KOPT-K1 (cell line): ENCODE data around the gene FANCM.
"Not testable (repeated sequence)": the region's sequence is repeated elsewhere in the genome, so short reads cannot be mapped to it uniquely, and the experiment has no call there.

Experiments
- H3K27ac ChIP-seq: fragments of 200-600 bp; sonication (generic); 2 replicates; pipeline ENCODE4 v1.5.1; 2016; ENCODE audit warnings: antibody characterized with exemption, mild to moderate bottlenecking, low read depth, low read length; ENCODE audit not compliant: poor library complexity, severe bottlenecking
- H3K36me3 ChIP-seq: fragments of 200-600 bp; sonication (generic); 2 replicates; pipeline ENCODE4 v1.5.1; 2017; ENCODE audit warnings: antibody characterized with exemption, mild to moderate bottlenecking, low read length, moderate library complexity; ENCODE audit not compliant: insufficient read depth
- H3K9me3 ChIP-seq: fragments of 200-600 bp; sonication (generic); 2 replicates; pipeline ENCODE4 v1.5.1; 2017; ENCODE audit warnings: antibody characterized with exemption, low read length, mild to moderate bottlenecking; ENCODE audit not compliant: insufficient read depth, poor library complexity, severe bottlenecking

Gene FANCM

DNA sequence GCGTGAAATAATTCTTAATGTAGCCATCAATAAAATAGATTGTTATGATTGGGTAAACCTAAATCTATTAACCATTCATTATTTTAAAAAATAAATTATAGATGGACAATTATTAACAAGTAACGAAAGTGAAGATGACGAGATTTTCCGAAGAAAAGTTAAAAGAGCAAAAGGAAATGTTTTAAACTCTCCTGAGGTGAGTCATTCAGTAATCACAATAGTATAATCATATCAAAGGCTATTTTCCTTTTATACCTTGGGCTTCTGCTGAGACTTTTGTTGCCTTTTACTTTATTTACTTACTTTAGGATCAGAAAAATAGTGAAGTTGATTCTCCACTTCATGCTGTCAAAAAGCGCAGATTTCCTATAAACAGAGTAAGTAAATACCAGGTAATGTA is 45.6 kb downstream of the FANCM start:
- Histone ChIP-seq H3K36me3 (peaks cover 45% of the 10 kb centered on the region), H3K27ac (no peak overlapping the region), H3K9me3 (no peaks in the 10 kb centered on the region)

DNA sequence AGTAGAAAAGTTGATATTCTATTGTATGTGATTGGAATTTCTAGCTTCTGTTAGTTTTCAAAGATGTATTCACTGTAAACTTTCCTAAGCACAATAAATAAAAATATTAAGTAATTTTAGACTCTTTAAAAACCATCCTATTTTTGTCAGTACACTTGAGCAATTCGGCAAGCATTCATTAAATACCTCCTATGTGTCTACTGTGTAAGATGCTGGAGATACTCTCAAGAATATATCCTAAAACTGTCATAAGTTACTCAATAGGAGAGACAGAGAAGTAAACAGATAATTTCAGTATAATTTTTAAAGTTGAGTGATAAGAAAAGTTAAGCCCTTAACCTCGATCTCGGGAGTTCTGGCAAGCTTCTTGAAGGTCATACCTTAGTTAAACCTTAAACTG is 46.1 kb downstream of the FANCM start:
- no peak overlapping the region for H3K27ac ChIP-seq
- H3K9me3 ChIP-seq: no peaks in the 10 kb centered on the region
- peaks cover 44% of the 10 kb centered on the region for H3K36me3 ChIP-seq

DNA sequence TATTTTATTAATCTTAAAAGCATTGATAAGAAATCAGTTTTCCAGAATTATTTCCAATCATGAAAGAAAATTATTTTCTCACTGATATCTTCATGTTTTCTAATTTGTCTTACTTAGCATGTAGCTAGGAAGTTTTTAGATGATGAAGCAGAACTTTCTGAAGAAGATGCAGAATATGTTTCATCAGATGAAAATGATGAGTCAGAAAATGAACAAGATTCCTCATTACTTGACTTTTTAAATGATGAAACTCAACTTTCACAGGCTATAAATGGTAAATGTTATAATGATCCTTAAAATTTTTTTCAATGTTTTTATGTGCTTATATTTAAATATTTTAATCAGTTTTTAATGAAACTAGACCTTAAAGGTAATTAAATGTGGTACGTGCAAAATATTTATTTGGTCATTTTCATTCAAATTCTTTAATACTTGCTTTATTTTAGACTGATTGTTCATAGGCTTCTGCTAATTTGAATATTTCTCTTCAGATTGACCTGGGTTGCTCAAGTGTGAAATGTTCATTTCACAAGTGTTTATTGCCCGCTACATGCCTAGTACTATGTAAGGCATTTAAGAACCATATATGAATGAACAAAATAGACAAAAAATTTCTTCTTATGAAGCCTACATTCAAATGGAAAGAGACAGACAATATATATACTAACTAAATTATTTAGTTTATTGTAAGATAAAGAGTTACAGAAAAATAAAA is 49.5 kb downstream of the FANCM start:
- Histone ChIP-seq H3K27ac (no peak overlapping the region), H3K36me3 (peaks cover 61% of the 10 kb centered on the region), H3K9me3 (no peaks in the 10 kb centered on the region)

DNA sequence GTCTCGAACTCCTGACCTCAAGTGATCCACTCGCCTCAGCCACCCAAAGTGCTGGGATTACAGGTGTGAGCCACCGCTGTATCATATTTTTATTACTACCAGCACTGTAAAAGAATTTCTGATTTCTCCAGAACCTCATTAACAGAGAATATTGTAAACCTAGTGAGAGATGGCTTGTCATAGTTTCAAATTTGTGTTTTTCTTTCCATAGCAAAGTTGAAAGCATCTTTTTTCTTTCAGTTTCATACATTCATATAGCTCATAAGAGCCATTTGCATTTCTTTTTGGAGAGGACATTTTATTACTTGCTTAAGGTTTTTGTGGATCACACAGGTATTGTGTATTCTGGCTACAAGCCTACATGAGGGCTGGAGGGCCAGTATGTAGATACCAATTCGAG is 59.2 kb downstream of the FANCM start:
- Histone ChIP-seq H3K27ac (no peak overlapping the region), H3K9me3 (no peaks in the 10 kb centered on the region), H3K36me3 (peaks cover 72% of the 10 kb centered on the region)

DNA sequence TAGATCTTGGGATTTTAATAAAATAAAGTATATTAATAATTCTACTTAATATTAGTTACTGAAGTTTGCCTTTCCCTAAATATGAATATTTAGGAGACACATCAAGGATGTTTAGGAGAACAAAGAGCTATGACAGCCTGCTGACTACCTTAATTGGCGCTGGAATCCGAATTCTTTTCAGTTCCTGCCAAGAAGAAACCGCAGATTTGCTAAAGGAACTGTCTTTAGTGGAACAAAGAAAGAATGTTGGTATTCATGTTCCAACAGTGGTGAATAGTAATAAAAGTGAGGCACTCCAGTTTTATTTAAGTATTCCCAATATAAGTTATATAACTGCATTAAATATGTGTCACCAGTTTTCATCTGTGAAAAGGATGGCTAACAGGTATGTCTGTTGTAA is 62.8 kb downstream of the FANCM start:
- H3K36me3 ChIP-seq: peaks cover 70% of the 10 kb centered on the region
- no peaks in the 10 kb centered on the region for H3K9me3 ChIP-seq
- H3K27ac ChIP-seq: no peak overlapping the region

DNA sequence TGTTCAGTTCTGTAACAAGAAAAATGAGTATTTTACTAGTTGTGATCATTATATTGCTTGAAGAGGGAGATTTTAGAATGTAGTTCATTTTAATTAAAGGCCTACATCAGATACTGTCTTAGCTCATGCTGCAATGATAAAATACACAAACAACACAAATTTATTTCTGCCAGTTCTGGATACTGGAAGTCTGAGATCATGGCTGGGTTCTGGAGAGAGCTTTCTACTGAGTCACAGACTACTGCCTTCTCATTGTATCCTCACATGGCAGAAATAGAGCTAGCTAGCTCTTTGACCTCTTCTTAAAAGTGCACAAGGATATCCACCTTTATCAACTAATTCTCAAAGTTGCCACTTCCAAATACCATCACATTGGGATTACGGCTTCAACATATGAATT is 63.5 kb downstream of the FANCM start:
- no peak overlapping the region for H3K27ac ChIP-seq
- H3K9me3 ChIP-seq: no peaks in the 10 kb centered on the region
- H3K36me3 ChIP-seq: peaks cover 74% of the 10 kb centered on the region

DNA sequence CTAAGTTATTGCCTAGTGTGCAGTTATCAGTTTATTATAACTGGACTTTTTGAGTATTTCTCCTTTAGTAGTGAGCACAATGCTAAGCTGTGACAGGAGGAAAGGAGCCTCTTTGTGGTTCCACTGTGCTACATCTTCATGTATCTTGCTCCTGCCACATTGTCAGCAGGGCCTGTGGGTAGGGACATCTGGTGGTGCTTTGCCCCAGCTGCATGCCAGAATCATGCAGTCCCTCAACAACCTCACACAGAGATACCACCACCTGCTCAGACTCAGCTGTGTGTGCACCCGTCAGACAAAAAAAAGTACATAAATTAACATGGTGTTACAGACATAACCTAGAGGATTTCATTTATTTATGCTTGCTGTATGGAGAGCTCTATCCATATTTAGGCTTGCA is 66.2 kb downstream of the FANCM start:
- Histone ChIP-seq H3K9me3 (no peaks in the 10 kb centered on the region), H3K27ac (peak overlapping the region; percentile 35), H3K36me3 (peaks cover 80% of the 10 kb centered on the region)

DNA sequence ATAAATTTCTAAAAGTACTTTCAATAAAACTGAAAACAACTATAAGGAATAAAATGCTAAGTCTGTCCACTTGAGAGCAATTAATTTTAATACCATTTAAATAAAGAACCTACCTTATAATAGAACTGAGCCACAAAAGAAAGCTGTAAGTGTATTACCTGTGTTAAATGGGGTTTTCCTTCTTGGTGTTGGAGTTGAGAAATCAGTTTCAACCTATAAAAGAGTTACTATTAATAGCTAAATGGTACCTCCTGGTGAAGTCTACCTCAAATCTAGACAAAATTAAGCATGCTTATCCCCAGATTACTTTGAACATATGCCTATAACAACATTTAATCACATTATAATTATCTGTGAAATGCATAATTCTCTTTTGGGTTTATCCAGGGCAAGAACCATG is 68.5 kb downstream of the FANCM start:
- peaks cover 86% of the 10 kb centered on the region for H3K36me3 ChIP-seq
- no peaks in the 10 kb centered on the region for H3K9me3 ChIP-seq
- no peak overlapping the region for H3K27ac ChIP-seq

DNA sequence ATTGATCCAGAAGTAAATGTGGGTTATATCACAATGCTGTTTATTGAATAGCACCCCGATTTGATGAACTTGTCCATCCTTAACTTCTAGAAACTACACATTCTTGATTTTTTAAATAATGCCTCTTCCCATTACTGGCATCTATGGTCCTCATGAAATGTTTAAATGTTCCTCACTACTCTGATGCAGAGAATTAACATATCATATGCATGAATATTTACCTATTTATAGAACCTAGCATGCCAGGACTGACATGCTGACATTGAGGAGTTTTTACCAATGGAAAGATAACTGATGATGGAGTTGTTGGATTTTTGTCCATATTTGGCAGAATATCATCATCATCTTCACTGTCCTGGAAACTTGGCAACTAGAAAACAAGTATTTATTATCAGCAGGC is 74.4 kb downstream of the FANCM start:
- H3K9me3 ChIP-seq: no peaks in the 10 kb centered on the region
- H3K36me3 ChIP-seq: peaks cover 98% of the 10 kb centered on the region
- no peak overlapping the region for H3K27ac ChIP-seq

DNA sequence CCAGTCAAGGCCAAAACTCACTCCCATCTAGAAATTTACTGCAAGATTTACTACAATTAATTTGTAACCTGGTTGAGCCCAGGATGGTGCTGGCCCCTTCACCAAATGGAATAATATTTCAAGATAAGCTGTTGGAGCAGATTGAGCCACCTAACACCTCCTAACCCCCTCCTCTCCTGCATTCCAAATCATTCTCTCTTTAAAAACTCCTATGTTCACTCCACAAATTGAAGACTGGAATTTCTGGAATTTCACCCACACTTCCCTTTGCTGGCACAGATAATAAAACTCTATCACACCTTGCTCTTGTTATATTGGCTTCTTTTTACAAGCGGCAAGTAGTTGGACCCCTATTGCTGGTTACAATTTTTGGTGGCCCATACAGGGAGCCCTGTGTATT is 75.6 kb downstream of the FANCM start:
- no peaks in the 10 kb centered on the region for H3K9me3 ChIP-seq
- no peak overlapping the region for H3K27ac ChIP-seq
- peaks cover 99% of the 10 kb centered on the region for H3K36me3 ChIP-seq

DNA sequence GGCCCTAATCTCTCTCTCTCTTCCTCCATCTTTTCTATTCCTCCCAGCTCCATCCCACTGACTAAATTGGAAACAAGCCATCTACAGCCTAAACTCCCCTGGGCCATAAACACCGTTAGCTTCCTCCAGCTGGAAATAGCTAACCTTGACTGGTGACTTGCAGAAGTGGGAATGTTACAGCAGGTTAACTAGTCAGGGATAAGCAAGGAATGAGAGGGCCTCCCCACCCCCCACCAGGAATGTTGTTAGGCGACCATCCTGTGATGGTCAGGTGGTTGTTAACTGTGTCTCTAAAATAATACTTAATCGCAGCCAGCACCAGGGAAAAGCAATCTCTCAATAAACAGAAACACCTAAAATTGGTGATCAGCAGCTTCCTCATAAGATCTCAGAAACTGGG is 76.5 kb downstream of the FANCM start:
- Histone ChIP-seq H3K9me3 (no peaks in the 10 kb centered on the region), H3K27ac (no peak overlapping the region), H3K36me3 (peaks cover 99% of the 10 kb centered on the region)

DNA sequence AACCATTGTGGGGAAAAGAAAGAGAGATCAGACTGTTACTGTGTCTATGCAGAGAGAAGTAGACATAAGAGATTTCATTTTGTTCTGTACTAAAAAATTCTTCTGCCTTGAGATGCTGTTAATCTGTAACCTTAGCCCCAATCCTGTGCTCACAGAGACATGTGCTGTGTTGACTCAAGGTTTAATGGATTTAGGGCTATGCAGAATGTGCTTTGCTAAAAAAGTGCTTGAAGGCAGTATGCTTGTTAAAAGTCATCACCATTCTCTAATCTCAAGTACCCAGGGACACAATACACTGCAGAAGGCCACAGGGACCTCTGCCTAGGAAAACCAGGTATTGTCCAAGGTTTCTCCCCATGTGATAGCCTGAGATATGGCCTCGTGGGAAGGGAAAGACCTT is 78.0 kb downstream of the FANCM start:
- H3K27ac ChIP-seq, H3K9me3 ChIP-seq: not testable (repeated sequence)
- H3K36me3 ChIP-seq: peaks cover 98% of the 10 kb centered on the region

DNA sequence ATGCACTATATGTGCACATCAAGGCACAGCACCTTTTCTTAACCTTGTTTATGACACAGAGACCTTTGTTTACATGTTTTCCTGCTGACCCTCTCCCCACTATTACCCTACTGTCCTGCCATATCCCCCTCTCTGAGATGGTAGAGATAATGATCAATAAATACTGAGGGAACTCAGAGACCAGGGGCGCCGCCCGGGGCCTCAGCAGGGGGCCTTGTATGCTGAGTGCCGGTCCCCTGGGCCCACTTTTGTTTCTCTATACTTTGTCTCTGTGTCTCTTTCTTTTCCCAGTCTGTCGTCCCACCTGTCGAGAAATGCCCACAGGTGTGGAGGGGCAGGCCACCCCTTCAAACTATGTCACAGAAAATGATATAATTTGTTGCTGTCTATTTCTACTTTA is 78.6 kb downstream of the FANCM start:
- H3K36me3 ChIP-seq: peaks cover 97% of the 10 kb centered on the region
- not testable (repeated sequence) for H3K27ac ChIP-seq

DNA sequence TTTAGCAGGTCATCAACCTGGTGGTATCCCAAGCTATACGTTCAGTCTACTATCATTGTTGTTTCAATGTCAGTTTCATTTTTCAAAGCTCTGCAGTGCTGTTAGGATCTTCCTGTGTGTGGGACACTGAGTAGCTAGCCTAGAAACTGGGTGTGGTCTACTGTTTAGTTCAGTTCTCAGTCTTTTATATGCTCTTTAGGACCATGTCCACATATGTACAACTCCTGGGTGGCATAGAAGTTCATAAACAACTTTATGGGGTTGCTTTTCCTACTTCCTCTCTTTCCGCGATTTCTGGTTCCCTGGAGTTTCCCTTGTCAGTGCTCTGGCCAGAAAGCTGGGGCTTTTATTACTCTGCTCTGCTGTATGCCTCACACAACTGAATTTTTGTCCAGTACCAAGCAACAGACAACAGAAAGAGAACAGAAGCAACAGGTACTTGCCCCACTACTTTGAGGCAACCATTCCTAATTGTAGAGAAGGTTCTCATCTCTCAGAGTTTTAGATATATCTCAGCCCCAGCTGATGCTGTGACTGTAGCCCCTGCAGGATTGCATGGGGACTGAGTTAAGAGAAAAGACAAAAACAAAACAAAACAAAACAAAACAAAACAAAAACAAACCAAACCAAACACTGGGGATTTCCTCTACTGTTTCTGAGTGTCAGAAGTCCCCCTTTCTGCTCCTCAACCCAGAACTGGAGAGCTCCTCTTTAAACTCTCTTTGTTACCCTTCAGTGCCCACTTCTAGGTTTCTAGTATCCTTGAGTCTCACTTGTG is 86.9 kb downstream of the FANCM start:
- H3K36me3 ChIP-seq: peaks cover 81% of the 10 kb centered on the region

More for the DNA sequence above, 78.6 kb downstream of the FANCM start:
- H3K9me3 ChIP-seq: not testable (repeated sequence)

DNA sequence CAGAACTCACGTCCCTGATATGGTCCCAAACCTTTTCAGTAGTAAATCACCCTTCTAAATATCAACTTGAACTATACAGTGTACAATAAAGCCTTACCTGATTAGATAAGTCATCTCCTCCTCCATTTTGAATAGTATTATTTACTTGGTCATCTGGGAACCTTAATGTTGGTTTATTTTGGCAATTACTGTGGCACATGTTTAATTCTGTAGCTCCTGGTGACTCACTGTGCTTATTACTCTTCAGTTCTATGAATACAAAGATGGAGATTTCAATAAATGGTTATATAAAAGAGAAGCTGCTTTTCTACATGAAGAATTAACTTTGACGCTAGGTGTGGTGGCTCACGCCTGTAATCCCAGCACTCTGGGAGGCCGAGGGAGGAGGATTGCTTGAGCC is 91.8 kb downstream of the FANCM start:
- H3K27ac ChIP-seq: no peak overlapping the region
- peaks cover 97% of the 10 kb centered on the region for H3K36me3 ChIP-seq
- H3K9me3 ChIP-seq: no peaks in the 10 kb centered on the region

More for the DNA sequence above, 86.9 kb downstream of the FANCM start:
- no peaks in the 10 kb centered on the region for H3K9me3 ChIP-seq
- no peak overlapping the region for H3K27ac ChIP-seq

DNA sequence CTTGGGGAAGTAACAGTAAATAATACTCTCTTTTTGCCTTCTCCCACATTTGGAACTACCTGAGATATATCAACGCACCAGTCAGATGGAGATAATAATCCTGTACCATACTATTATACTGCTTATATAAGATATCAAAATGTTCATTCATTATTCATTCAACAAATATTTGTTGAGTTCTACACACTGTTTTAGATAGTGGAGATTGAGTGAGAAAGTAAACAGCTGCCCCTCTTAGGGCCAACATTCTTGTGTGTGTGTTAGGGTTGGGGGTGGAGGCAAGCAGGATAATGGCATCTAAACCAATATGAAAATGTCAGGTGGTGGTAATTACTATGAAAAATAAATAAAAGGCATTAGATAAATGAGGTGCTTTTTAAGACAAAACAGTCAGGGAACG is 103.3 kb downstream of the FANCM start:
- Histone ChIP-seq H3K27ac (no peak overlapping the region), H3K36me3 (peaks cover 44% of the 10 kb centered on the region), H3K9me3 (no peaks in the 10 kb centered on the region)
